Mucosa of descending colon (tissue), 3 donors: ENCODE measurements around the gene GPR17. TPM values are rescaled to one million over a fixed set of nuclear protein-coding genes. Genes with fewer than 3 reads are reported as not detected.

Source experiments
- ATAC-seq: fragments of 200-7000 bp; cut with Tn5 transposase; one replicate; pipeline ENCODE4 v1.9.1; 2020; ENCODE audit warnings: mild to moderate bottlenecking, moderate library complexity
- DNase-seq, 3 donors: peaks; one replicate each; pipeline ENCODE4 v3.0.0-alpha.2; 2020
- H3K36me3 ChIP-seq: fragments of 200-600 bp; one replicate; pipeline ENCODE4 v1.8.0; 2021; ENCODE audit warnings: low read depth, mild to moderate bottlenecking
- H3K4me1 ChIP-seq: fragments of 200-600 bp; one replicate; pipeline ENCODE4 v1.8.0; 2021; ENCODE audit warnings: low read depth, mild to moderate bottlenecking
- H3K4me3 ChIP-seq: fragments of 200-600 bp; one replicate; pipeline ENCODE4 v1.8.0; 2021; ENCODE audit warnings: mild to moderate bottlenecking
- H3K9me3 ChIP-seq: fragments of 200-600 bp; one replicate; pipeline ENCODE4 v1.8.0; 2021; ENCODE audit warnings: mild to moderate bottlenecking
- intact Hi-C, 2 donors: fragments of 100-400 bp; cut with DNase I in 1 of 2; cut with micrococcal nuclease in 1 of 2; formaldehyde crosslinking; loops; one replicate each; pipeline versions ENCODE4 v1.11.0 to v1.11.1; 2022; cut with DNase I, micrococcal nuclease
- total RNA-seq, 3 donors: library from RNA; stranded (reverse); fragmentation: NEBNext Ultra II Directional in 2 of 3; extraction: Animal tissue kit (Norgen Biotek cat#: 25700) in 2 of 3; gene quantifications; one replicate each; pipeline versions ENCODE4 v1.2.1 to v1.2.4, GENCODE V29; 2021 to 2023
- TF ChIP-seq, protein P1 (sequence below): fragments of 200-600 bp; IDR thresholded peaks from one replicate; pipeline ENCODE4 v1.8.0; 2022; ENCODE audit warnings: antibody characterized with exemption, mild to moderate bottlenecking
- donor health status: DM: no; HTN: no; CAD: no; lungs with moderate emphysema.
- donor health status: DM: no; HTN: no; CAD: no.
- donor health status: DM: no; HTN: yes; CAD: no.

GPR17 gene
- total RNA-seq, 3 donors from 2014 or later = 0.51 TPM; not detected in 2

DNA sequence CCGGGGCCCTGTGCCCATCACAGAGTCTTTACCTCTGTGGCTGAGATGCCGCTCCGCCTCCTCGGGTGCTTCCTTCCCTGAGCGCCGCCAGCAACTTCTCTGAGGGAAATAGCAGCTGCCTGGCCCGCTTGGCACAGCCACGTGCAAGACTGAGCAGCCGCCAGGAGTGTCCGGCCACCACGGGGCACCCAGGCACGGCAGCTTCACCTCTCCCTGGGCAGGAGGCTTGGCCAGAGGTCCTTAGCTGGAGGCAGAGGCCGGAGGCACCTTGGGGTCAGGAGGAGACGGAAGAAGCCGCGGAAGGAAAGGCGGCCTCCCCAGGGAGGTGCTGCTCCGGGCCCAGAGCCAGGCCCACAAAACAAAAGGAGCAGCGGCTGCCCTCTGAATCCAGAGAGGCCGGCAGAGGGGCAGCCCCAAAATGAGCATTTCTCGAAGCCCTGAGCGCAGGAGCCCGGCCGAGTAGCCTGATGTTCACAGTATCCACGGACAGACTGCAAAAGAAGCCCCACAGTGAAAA, 35.4 kb downstream of the GPR17 start:
- no peaks in the 10 kb centered on the region for H3K4me1 ChIP-seq
- H3K9me3 ChIP-seq = no peaks in the 10 kb centered on the region
- ATAC-seq (peak; percentile 14), DNase-seq (no peak)
- H3K36me3 ChIP-seq = no peaks in the 10 kb centered on the region
- intact Hi-C loops = no loop called here
- H3K4me3 ChIP-seq = no peak overlapping the region
- TF ChIP-seq, protein P1, sequence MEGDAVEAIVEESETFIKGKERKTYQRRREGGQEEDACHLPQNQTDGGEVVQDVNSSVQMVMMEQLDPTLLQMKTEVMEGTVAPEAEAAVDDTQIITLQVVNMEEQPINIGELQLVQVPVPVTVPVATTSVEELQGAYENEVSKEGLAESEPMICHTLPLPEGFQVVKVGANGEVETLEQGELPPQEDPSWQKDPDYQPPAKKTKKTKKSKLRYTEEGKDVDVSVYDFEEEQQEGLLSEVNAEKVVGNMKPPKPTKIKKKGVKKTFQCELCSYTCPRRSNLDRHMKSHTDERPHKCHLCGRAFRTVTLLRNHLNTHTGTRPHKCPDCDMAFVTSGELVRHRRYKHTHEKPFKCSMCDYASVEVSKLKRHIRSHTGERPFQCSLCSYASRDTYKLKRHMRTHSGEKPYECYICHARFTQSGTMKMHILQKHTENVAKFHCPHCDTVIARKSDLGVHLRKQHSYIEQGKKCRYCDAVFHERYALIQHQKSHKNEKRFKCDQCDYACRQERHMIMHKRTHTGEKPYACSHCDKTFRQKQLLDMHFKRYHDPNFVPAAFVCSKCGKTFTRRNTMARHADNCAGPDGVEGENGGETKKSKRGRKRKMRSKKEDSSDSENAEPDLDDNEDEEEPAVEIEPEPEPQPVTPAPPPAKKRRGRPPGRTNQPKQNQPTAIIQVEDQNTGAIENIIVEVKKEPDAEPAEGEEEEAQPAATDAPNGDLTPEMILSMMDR = no peak

DNA sequence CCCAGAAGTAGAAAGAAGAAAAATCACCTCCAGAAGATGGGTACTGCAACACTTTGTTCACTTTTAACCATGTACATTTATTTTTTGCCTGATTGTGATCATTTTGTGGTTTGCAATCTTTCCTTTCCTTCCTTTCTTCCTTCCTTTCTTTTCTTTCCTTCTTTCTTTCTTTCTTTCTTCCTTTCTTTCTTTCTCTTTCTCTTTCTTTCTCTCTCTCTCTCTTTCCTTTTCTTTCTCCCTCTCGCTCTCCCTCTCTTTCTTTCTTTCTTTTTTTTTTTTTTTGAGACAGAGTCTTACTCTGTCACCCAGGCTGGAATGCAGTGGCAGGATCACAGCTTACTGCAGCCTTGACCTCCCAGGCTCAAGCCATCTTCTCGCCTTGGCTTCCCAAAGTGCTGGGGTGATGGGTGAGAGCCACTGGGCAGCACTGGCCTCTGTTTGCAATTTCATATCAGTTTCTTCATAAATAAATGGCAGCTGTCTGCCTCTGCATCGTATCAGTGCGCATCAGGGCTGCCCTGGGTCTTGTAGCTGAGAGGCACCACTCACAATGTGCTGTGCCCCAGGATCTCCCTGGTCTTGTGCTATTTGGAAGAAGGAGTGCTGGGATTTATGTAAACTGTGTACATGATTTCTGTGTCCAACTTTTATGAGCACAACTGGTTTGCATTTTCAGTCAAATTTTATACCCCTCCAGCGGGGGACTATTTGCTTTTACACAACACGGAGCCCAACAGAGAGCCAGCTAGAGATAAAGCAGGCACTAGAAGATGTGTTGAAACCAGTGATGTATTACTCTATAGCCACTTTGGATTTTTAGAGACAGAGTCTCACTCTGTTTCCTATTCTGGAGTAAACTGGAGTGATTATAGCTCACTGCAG, 36.3 kb downstream of the GPR17 start:
- TF ChIP-seq, protein P1 = no peak
- intact Hi-C loops = no loop called here
- no peaks in the 10 kb centered on the region for H3K4me1 ChIP-seq
- no peak for DNase-seq
- no peak for ATAC-seq
- no peaks in the 10 kb centered on the region for H3K9me3 ChIP-seq
- H3K36me3 ChIP-seq = no peaks in the 10 kb centered on the region
- H3K4me3 ChIP-seq = no peak overlapping the region

DNA sequence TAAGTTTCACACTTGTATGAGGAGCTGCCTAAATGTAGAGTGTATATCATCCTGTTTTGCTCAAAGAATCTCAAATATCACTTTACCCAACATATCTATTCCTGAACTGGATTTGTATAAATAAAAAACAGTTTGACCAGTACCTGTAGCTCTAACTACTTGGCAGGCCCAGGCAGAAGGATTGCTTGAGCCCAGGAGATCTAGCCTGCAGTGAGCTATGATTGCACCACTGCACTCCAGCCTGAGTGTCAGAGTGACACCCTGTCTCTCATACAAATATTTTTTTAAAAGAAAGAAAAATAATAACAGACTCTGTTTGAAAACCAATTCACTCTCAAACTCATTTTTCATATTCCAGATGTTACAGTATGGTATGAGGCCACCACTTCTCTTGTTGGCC, 37.1 kb downstream of the GPR17 start:
- H3K4me1 ChIP-seq = no peaks in the 10 kb centered on the region
- DNase-seq (no peak), ATAC-seq (no peak)
- H3K4me3 ChIP-seq = no peak overlapping the region
- TF ChIP-seq, protein P1 = no peak
- H3K9me3 ChIP-seq = no peaks in the 10 kb centered on the region
- intact Hi-C loops = no loop called here
- no peaks in the 10 kb centered on the region for H3K36me3 ChIP-seq

DNA sequence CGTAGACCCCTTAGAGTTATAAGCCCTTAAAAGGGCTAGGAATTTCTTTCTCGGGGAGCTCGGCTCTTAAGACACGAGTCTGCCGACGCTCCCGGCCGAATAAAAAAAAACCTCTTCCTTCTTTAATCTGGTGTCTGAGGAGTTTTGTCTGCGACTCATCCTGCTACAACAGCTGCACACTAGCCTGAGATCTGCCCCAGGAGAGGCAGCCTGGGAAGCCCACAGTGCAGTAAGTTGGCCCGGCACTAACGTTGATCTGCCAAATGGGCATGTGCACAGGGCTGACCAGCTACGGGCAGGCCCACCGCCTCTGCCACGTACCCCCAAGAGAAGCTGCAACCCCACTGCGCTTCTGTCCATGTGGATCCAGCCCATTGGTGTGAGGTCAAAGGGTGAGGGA, 37.8 kb downstream of the GPR17 start:
- no peaks in the 10 kb centered on the region for H3K9me3 ChIP-seq
- intact Hi-C loops = no loop called here
- no peak overlapping the region for H3K4me3 ChIP-seq
- ATAC-seq (peak; percentile 18), DNase-seq (no peak)
- no peaks in the 10 kb centered on the region for H3K36me3 ChIP-seq
- no peaks in the 10 kb centered on the region for H3K4me1 ChIP-seq
- TF ChIP-seq, protein P1 = no peak

DNA sequence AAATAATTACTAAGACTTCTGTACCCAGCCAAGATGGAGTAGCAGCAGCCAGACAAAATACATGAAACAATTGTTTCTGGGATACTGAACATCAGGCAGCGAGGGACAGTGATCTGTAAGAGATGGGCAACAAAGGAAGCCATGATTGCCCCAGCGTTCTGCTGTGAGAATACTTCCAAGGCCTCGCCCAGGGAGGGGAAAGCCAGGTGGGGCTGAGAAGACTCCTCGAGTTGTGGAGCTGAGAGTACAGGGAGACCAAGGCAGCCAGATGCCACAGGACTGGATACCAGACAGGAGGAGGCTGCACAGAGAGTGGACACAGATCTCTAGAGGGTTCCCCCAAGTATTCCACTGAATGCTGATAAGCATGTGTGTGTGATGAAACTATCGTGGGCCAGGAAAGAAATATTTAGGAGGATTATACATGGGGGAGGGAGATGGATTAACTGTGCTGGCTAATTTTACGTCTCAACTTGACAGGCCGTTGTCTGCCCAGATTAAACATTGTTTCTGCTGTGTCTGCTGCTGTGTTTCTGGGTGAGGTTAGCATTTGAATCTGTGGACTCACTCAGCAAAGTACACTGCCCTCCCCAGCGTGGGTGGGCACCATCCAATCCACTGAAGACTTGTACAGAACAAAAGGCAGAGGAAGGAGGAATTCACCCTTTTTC, 39.6 kb downstream of the GPR17 start:
- Histone ChIP-seq H3K36me3 (no peaks in the 10 kb centered on the region), H3K9me3 (peaks cover 5% of the 10 kb centered on the region), H3K4me3 (no peak overlapping the region), H3K4me1 (no peaks in the 10 kb centered on the region)
- ATAC-seq (peak; percentile 9), DNase-seq (no peak)
- TF ChIP-seq, protein P1 = no peak
- intact Hi-C loops = no loop called here
